K562 treated with DMSO at 1 percent for 48 hours (cell line): ENCODE results near the gene CXCR2. TPM values are rescaled to one million over a fixed set of nuclear protein-coding genes. Genes with fewer than 3 reads are reported as not detected.

Experiments used
- total RNA-seq: library from RNA; unstranded; fragments of 300-600 nt; gene quantifications from 2 replicates; pipeline ENCODE4 v1.2.3, GENCODE V29; 2022; ENCODE audit warnings: low replicate concordance; ENCODE audit errors: extremely low read depth

The CXCR2 gene
- not detected in 2 replicates for total RNA-seq

GRCh38 chr2:218125626-218126080 is at the start of gene CXCR2:
Gene CXCR2, plus strand, starts transcription at chr2:218126028. Its CDS starts 8,774 bp downstream, at chr2:218134802.

GRCh38 chr2:218166791-218167190 is 41.0 kb downstream of the CXCR2 start, which contains the start of gene CXCR1:
Gene CXCR1, minus strand, starts transcription at chr2:218166962. Its CDS starts 1,751 bp downstream, at chr2:218165211.

Other genes with a start within 250 kb of the CXCR2 start
- not detected in 2 replicates for gene TNS1, start 123.0 kb upstream of the CXCR2 start, total RNA-seq
- gene RUFY4, start 56.8 kb upstream of the CXCR2 start, total RNA-seq: not detected in 2 replicates
- not detected in 2 replicates for gene CXCR1, start 40.9 kb downstream of the CXCR2 start, total RNA-seq
- not detected in 2 replicates for gene ARPC2, start 91.2 kb downstream of the CXCR2 start, total RNA-seq
- not detected in 2 replicates for gene GPBAR1, start 135.0 kb downstream of the CXCR2 start, total RNA-seq
- gene AAMP, start 144.1 kb downstream of the CXCR2 start, total RNA-seq: not detected in 2 replicates
- not detected in 2 replicates for gene PNKD, start 144.5 kb downstream of the CXCR2 start, total RNA-seq
- gene TMBIM1, start 166.5 kb downstream of the CXCR2 start, total RNA-seq: not detected in 2 replicates
- gene CATIP, start 230.8 kb downstream of the CXCR2 start, total RNA-seq: not detected in 2 replicates